ENCODE results near the gene IQGAP2. TPM values are rescaled to one million over a fixed set of nuclear protein-coding genes. Genes with fewer than 3 reads are reported as not detected.
A peak's percentile ranks its signal among the peaks of the same experiment; 100 is the strongest.

The IQGAP2 gene
- total RNA-seq, 1 experiment from 2014 or later: 13.4 TPM

DNA sequence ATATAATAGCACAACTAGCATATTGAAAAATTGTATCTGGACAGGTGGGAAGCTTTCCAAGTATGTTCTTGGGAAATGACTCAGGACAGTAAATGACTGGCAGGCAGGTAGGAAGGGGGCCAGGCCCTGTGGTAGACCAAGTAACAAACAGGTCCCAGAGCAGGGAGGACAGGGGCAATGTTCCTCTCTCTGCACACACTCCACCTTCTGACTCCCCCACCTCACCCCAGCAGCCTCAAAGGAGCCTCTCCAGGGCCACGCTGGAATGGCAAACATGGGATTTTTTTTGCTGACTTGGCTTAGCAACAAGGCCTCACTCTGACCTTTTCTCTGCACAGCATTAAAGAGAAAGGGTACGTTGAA, 31.1 kb upstream of the IQGAP2 start:
- Mint-ChIP-seq H3K4me1 (ENCODE audit: low read depth, unreplicated experiment) (peaks cover 22% of the 10 kb centered on the region), H3K9me3 (ENCODE audit: low read depth, unreplicated experiment) (peaks cover 3% of the 10 kb centered on the region), H3K27me3 (ENCODE audit: unreplicated experiment) (no peaks in the 10 kb centered on the region), H3K36me3 (ENCODE audit: insufficient read depth, unreplicated experiment) (no peaks in the 10 kb centered on the region), H3K4me3 (ENCODE audit: low read depth, unreplicated experiment) (no peak overlapping the region), H3K27ac (ENCODE audit: unreplicated experiment) (no peak overlapping the region)
- CTCF ChIA-PET: interaction anchor here (0.6 to 0.9 kb wide), 2 partner anchors 20 to 31 kb away, joined by 4 read pairs; no protein-coding TSS in a partner anchor
- BruUV-seq (replicated peaks): no TSS peak
- no peak for TF ChIP-seq CTCF (IDR thresholded peaks at IDR 0.05; ENCODE audit: unreplicated experiment)
- intact Hi-C loops (cut with micrococcal nuclease; ENCODE audit: unreplicated experiment): no loop called here
- DNase-seq: peak; percentile 10

DNA sequence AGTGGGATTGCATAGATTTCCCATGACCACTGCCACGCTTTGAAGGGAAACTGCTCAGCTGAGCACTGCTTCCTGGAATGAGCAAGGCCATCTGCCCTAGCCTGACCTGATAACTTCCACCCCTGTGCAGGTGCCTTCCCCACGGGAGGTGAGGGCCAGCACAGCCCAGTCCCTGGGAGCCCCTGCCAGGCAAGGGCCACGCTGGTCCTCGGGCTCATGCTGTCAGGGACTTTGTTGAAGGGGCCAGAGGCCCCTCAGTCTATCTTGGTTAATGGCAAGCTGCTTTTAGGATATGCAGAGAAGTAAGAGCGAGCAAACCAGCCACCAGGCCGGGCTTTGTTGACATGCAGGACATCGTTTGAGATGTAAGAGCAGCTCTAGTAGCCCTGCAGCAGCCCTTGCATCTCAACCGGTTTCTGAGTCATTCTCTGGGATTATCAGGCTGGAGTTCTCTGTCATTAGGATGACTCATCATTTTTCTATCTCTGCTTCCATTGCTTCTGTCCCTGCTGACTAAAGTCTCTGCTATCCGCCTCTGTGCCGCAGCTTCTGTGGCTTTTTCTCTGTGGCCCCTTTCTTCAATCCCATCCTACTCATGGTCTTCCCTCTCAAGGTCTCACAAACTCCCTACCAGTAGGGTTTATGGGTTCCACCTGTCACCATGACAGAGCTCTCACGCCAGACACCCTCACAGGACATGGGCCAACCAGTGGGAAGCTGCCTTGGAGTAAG, 30.6 kb upstream of the IQGAP2 start:
- TF ChIP-seq CTCF (IDR thresholded peaks at IDR 0.05; ENCODE audit: unreplicated experiment): no peak
- Mint-ChIP-seq H3K36me3 (ENCODE audit: insufficient read depth, unreplicated experiment) (no peaks in the 10 kb centered on the region), H3K4me3 (ENCODE audit: low read depth, unreplicated experiment) (no peak overlapping the region), H3K27me3 (ENCODE audit: unreplicated experiment) (no peaks in the 10 kb centered on the region), H3K27ac (ENCODE audit: unreplicated experiment) (peak overlapping the region; percentile 80), H3K9me3 (ENCODE audit: low read depth, unreplicated experiment) (peaks cover 3% of the 10 kb centered on the region), H3K4me1 (ENCODE audit: low read depth, unreplicated experiment) (peaks cover 22% of the 10 kb centered on the region)
- no TSS peak for BruUV-seq (replicated peaks)
- intact Hi-C loops (cut with micrococcal nuclease; ENCODE audit: unreplicated experiment): no loop called here
- DNase-seq: peak; percentile 51
- CTCF ChIA-PET: interaction anchor here (0.6 to 0.9 kb wide), 2 partner anchors 21 to 31 kb away, joined by 4 read pairs; no protein-coding TSS in a partner anchor

GRCh38 chr5:76376148-76376865, 26.8 kb upstream of the IQGAP2 start:
- no peak overlapping the region for H3K4me3 Mint-ChIP-seq (ENCODE audit: low read depth, unreplicated experiment)
- peaks cover 14% of the 10 kb centered on the region for H3K4me1 Mint-ChIP-seq (ENCODE audit: low read depth, unreplicated experiment)
- H3K27me3 Mint-ChIP-seq (ENCODE audit: unreplicated experiment): no peaks in the 10 kb centered on the region
- H3K27ac Mint-ChIP-seq (ENCODE audit: unreplicated experiment): no peak overlapping the region
- CTCF ChIA-PET: interaction anchor here (0.5 kb wide), 1 partner anchor 1037 kb away, joined by 3 read pairs; no protein-coding TSS in a partner anchor
- no peaks in the 10 kb centered on the region for H3K9me3 Mint-ChIP-seq (ENCODE audit: low read depth, unreplicated experiment)
- no TSS peak for BruUV-seq (replicated peaks)
- DNase-seq: no peak
- intact Hi-C loops (cut with micrococcal nuclease; ENCODE audit: unreplicated experiment): no loop called here
- no peak for TF ChIP-seq CTCF (IDR thresholded peaks at IDR 0.05; ENCODE audit: unreplicated experiment)
- H3K36me3 Mint-ChIP-seq (ENCODE audit: insufficient read depth, unreplicated experiment): no peaks in the 10 kb centered on the region

- intact Hi-C loops (cut with micrococcal nuclease; ENCODE audit: unreplicated experiment): no loop called here
- no peak overlapping the region for H3K4me3 Mint-ChIP-seq (ENCODE audit: low read depth, unreplicated experiment)
- no peaks in the 10 kb centered on the region for H3K9me3 Mint-ChIP-seq (ENCODE audit: low read depth, unreplicated experiment)
- no peak overlapping the region for H3K27ac Mint-ChIP-seq (ENCODE audit: unreplicated experiment)
- no peaks in the 10 kb centered on the region for H3K36me3 Mint-ChIP-seq (ENCODE audit: insufficient read depth, unreplicated experiment)
- TF ChIP-seq CTCF (IDR thresholded peaks at IDR 0.05; ENCODE audit: unreplicated experiment): no peak
- peaks cover 13% of the 10 kb centered on the region for H3K4me1 Mint-ChIP-seq (ENCODE audit: low read depth, unreplicated experiment)
- CTCF ChIA-PET: no interaction called here
- no peaks in the 10 kb centered on the region for H3K27me3 Mint-ChIP-seq (ENCODE audit: unreplicated experiment)
- no TSS peak for BruUV-seq (replicated peaks)
- no peak for DNase-seq
Observed at GRCh38 chr5:76376866-76377230, 26.2 kb upstream of the IQGAP2 start.

All from Calu3 (cell line).